NCI-H526 (cell line): Measurements from ENCODE around the gene TBC1D14.
A peak's percentile ranks its signal among the peaks of the same experiment; 100 is the strongest.

Source experiments
- DNase-seq, 2 experiments: peaks; one replicate each; lab custom pipeline; 2025; lab: John Stamatoyannopoulos, UW

TBC1D14 gene

DNA sequence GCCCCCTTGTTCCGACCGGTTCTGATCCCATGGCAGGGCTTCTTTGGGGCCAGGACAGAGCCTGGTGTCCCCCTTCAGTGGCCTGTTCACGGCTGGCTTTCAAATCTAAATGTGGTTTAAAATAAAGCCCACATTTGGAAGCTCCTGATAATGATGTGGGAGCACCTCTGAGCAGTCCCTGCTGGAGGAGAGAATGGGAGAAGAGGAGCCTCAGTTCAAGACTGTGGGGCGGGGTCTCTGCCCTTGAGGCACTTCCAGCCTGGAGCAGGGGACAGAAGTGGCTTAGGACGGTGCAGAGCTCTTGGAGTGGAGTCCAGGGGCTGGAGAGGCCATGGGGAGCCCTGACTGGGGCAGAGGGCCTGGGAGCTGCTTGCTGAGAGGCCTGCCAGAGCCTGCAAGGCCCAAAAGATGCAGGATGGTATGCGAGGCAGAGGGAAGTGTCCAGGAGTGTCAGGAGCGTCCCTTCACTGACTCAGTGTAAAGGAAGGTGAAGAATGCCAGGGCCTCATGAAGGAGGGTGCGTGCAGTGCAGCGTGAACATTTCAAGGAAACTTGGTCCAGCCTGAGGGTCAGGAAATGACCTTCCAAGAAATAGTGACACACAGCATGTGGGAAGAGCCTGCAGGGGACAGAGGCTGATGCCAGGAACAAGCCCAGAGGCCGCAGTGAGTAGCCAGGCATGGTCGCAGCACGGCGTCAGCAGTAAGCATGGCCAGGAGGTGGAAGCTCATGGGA, 112.5 kb downstream of the TBC1D14 start:
- DNase-seq = no peak

- DNase-seq = no peak
Measured at GRCh38 chr4:7023486-7023885, 113.9 kb downstream of the TBC1D14 start.

DNA sequence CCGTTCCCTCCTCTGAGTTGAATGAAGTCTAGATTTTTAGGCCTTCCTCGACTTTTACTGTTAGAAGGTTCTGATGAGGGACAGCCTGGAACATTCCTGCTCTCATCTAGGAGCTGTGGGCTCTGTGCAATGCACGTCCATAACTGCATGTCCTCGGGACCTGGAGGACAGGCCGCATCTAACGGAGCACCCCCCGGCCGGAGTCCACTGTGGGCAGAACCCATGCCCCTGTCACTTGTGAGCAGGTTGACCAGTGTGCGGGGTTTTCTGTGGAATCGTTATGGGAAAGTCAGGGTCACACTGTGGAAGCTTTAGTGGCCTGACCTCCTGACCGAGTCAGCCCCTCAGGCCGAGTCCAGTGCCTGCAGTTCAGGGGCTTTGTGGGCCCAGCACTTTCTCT, 114.3 kb downstream of the TBC1D14 start:
- DNase-seq = no peak

- DNase-seq = no peak
Measured at GRCh38 chr4:7024336-7024890, 114.8 kb downstream of the TBC1D14 start.

- DNase-seq = no peak
Measured at GRCh38 chr4:7025040-7025602, 115.5 kb downstream of the TBC1D14 start.

DNA sequence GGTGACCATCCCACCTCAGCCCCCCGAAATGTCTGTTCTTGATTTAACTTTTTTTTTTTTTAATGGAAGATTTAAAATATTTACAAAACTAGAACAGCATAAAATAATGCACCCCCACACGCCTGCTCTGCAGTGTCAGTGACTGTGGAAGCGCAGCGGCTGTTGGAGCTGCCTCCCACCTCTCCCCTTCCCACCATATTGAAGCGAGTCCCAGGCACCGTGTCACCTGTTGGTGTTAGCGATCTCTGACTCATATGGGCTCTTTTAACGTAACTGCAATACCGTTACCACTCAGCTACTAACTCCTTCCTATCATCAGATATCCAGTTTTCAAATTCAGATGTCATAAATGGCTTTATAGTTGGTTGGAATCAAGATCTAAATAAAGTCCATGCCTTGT, 116.5 kb downstream of the TBC1D14 start:
- DNase-seq = no peak

DNA sequence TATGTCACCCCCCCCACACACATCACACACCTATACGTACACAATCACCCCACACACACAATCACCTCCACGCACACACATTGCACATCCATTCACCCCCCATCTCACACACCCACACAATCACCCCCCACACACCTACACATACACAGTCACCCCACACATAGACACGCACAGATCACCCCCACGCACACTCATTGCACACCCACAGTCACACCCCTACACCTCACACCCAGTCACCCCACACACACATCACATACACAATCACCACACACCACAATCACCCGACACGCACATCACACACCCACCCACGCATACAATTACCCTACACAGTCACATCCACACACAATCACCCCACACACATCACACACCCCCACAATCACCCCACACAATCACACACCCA, 117.7 kb downstream of the TBC1D14 start:
- DNase-seq = no peak

DNA sequence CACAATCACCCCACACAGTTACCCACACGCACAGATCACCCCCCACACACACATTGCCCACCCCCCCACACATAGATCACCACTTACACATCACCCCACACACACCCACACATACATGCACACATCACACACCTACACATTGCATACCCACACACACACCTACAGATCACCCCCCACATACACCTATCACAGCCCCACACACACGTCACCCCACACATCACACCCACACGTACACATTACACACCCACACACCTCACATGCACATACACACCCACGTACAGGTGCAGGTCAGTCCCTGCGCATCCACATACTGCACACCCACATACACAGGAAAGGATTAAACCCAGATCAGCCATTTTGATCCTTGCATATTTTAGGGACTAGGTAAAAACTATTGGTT, 118.3 kb downstream of the TBC1D14 start:
- DNase-seq = no peak

DNA sequence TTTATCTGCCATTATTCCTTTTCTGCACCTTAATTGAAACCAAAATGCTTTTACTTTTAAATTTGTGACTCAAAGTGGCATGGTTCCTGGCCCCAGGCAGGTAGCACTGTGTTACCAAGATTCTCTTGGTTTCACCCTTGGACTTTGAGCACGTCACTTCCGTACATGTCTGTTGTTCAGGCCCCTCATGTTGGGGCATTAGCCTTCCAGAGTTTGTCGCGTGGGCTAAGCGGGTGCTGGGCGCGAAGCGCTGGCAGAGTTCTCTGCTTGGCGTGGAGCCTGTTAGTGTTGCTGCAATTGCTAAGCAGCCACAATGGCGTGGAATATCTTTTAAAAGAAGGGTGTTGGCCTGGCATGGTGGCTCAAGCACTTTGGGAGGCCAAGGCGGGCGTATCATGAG, 119.6 kb downstream of the TBC1D14 start:
- DNase-seq = no peak

DNA sequence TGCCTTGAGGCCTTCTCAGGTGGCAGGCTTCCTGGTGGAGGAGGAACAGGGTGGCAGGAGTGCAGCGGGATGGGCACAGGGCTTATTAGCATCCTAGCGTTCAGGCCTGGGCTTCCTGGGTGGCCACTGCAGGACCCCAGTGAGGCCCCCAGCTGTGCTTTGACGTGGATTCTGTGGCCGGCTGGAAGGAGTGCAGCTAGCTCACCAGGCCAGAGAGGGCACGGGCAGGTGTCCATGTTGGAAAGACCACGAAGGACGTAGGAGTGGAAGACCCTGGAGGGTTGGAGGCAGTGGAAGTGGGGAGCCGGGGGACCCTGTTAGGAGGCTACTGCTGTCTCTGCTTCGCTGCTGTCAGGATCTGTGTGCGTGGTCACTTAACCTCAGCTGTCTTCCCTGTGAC, 120.3 kb downstream of the TBC1D14 start:
- DNase-seq = no peak

DNA sequence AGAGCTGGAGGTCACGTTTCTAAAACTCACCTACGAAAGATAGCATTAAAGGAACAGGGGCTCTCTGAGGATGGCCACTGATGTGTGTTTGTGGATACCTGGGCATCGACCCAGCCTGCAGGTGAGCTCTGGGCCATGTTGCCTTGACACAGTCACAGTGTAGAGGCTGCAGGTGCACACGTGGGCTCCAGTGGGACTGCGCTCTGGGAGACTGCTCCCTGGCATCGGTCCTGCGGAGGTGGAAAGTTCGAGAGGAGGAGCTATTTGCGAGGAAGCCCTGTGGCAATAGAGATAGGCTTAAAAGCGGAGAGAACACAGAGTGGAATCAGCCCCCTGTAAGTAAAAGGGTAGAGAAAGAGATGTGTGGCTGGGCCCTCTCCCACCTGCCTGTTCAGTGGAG, 121.2 kb downstream of the TBC1D14 start:
- DNase-seq = no peak

DNA sequence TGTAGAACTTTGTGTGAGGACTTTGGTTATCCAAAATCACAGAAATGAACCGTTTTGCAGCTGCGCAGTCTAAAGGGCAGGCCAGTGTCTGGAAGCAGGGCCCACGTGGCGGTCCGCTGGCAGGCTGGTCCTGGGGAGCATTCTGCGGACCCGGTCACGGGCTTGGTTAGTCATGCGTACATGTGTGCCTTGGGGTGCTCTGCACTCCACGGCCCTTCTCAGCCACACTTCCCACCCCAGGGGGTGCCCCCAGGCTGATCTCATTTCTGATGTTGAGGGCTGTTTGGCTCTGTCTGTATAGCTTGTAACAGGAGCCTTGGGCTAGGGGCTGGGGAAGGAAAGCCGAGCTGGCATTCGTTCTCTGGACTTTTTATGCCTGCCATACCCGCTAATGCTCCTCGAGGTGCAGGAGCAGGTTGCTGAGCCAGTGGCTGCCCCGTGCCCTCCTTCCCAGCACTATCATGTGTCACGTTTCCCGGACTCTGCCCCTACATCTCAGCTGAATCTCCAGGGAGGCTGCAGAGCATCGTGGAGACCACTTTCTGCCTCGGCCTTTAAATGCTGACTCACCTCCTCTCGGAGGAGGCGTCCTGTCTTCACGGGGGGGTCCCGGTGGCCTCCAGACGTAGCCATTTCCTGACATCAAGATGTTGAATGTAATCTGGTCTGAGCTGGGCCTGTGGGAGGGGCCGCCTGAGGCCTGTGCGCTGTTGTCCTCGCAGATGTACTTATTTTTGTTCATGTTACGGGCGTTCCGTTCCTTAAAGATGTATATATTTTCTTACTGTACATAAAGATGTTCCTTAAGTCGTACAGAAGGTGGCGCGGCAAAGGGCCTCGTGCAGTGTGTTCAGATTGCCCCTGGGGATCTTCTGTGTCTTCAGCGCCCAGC, 122.2 kb downstream of the TBC1D14 start:
- DNase-seq = no peak

DNA sequence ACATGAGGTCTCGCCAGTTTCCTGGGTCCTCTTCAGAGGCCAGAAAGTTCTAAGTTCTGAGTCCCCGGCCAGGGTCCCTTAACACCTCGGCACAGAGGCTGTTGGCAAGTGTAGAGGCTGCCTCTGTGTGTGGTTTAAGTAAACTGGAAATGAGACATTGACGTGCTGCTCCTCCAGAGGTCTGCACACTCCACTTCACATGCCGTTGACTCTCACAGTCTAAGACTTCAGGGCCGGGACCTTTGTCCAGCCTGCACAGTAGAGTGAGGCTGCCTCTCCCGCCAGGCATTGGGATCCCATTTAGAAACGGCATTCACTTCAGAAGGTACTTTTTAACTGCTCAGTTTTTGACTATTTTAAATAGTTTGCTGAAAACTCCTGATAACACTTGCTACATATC, 123.0 kb downstream of the TBC1D14 start:
- no peak for DNase-seq

DNA sequence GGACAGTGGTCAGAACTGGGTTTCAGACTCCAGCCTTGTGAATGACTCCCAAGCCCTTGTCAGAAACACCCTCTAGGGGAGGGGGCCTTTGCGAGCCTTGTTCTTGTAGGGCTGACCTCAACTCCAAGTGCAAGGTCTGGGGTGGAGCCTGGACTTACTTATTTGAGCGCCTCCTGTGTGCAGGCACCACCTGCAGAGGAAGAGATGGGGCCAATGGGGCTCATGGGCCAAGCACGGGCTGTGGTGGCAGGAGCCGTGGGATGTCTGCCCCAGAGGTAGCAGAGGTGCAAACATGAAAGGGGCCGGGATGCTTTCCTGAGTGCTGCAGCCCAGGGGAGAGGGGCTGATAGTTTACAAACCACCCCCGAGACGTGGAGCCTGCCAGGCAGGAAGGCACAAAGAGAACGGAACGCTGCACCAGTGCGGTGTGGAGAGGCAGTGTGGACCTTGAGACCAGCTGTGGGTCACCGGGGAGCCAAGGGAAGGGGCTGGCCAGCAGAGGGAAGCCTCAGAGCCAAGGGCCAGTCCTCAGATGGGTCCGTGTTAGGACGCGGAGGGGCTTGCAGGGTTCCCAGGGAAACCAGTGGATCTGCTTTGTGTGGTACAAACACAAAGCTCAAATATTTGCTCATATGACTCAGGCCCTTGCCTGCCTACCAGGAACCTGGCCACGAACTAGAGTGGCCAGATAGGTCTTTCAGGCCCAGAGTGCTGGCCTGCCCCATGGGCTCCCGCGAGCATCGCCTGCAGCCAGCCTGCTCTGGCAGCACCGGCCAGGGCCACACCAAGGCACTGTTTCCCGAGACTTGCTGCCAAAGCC, 124.8 kb downstream of the TBC1D14 start:
- DNase-seq = no peak

DNA sequence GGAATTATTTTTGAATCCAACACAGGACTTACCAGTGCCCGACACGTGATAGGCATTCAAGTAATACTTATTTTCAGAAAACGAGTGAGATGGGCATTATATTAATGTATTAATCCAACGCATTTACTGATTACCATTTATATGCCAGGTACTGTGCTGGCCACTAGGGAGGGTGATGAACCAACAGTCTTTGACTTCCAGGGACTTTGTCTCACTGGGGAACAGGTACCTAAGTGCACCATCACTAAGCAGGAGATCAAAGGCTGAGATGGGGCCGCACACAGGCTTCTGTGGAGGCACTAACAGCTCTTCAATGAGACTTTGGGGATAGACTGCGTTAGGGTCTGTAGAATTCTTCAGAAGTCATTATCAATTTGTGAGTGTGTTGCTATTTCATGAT, 127.8 kb downstream of the TBC1D14 start:
- peak in 1 of 2 experiments; percentile 20 for DNase-seq

DNA sequence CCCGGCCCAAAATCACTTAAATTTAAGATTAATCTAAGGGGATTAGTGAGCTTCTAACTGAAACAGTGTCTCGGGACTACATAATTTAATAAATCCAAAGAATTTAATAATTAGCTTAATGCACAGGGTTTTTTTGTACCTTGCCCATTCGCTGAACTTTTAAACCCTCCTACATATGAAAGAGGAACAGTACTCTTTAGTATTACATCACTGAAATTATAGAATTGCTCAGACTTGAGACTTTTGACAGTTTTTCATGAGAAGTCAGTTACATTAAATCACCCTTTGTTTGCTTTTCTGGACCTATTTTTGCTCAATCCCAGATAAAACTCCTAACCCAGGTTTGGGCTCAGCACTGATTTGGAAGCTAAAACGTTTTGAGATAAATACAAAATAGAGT, 131.1 kb downstream of the TBC1D14 start:
- no peak for DNase-seq

DNA sequence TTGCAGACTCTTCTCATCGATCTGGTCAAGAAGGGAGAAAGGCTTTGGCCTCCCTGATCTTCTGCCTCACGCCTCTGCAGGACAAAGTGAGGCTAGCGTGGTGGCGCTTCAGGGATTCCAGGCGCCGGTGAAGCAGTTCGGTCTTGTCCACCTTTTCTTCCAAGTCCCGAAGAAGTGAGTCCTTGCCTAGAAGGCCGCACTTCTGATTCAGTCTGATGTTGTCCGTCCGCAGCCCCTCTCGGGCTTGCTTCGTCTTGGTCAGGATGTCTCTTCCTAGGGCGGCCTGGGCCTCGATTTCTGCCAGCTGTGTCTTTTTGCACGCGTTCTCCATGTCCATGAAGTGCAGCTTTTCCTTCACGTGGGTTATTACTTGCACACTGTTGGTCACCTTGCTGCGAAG, 131.6 kb downstream of the TBC1D14 start:
- DNase-seq = no peak

- no peak for DNase-seq
Measured at GRCh38 chr4:7041801-7042502, 132.3 kb downstream of the TBC1D14 start.

DNA sequence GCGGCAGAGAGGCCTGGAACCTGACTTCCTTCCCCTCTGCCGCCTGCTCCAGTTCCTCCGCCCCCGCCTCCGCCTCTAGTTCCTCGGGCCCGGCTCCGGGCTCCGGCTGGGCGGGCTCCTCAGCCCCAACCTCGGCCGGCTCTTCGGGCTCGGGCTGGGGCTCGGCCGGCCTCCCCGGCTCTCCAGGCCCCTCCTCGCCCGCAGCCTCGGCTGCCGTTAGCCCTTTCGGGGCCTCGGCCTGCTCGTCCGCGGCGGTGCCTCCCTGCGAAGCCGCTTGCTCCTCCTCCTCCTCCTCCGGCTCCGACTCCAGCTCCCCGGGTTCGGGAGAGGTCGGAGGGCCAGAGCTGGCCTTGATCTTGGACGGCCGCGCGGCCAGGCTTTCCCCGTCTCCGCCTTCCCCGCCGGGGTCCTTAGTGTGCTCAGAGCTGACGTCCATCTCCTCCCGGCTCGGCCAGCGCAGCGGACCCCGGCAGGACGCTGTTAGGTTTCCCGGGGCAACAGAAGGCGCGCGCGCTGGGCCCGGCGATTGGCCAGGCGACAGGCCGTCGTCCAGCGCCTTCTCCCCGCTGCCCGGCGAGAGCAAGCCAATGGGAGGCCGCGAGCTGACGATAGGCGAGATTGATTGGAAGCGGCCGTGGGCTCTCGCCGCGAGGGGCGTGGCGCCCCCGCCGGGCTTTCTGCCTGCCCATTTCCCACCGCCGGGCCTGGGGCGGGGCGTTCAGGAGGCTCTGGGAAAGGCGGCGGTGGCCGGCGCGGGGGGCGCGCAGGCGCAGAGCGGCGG, 133.1 kb downstream of the TBC1D14 start:
- DNase-seq = peak; percentile 88 to 98
